Astrocyte of the cerebellum (primary cell): Measurements from ENCODE around the gene ADD2.

Experiments used
- DNase-seq: peaks from one replicate; pipeline ENCODE4 v3.0.0-alpha.2; 2011; ENCODE audit warnings: low read depth
- H3K4me3 ChIP-seq: 2 replicates; pipeline ENCODE4 v1.5.1; 2011; ENCODE audit warnings: mild to moderate bottlenecking, low read depth, low read length, moderate library complexity
- CTCF ChIP-seq: IDR thresholded peaks from 2 replicates; pipeline ENCODE4 v1.5.1; 2012; ENCODE audit warnings: low read length, low read depth, moderate library complexity, mild to moderate bottlenecking; ENCODE audit errors: missing control alignments
- in situ Hi-C: cut with HindIII; loops from 2 replicates; pipeline ENCODE4 v1.10.0; 2017; ENCODE audit warnings: low sequenced_read_pairs

The ADD2 gene

GRCh38 chr2:70767699-70768589 lies at the start of gene ADD2:
ADD2 (minus strand) TSS chr2:70768200; CDS start chr2:70706408, 61,792 bp downstream.
- DNase-seq, result no peak
- peak; percentile 34 for TF ChIP-seq CTCF

GRCh38 chr2:70817284-70817954 lies 49.4 kb upstream of the ADD2 start:
- no peak for TF ChIP-seq CTCF
- H3K4me3 ChIP-seq, result no peak overlapping the region
- in situ Hi-C loops, result no loop called here
- no peak for DNase-seq

More at GRCh38 chr2:70767699-70768589, at the start of gene ADD2:
- peak within 1 kb of the TSS; percentile 46 for H3K4me3 ChIP-seq
- in situ Hi-C loops, result no loop called here

GRCh38 chr2:70816726-70817125 lies 48.7 kb upstream of the ADD2 start:
- H3K4me3 ChIP-seq, result no peak overlapping the region
- no peak for TF ChIP-seq CTCF
- in situ Hi-C loops, result no loop called here
- no peak for DNase-seq

GRCh38 chr2:70808983-70809958 lies 41.3 kb upstream of the ADD2 start:
- no peak overlapping the region for H3K4me3 ChIP-seq
- in situ Hi-C loops, result no loop called here
- TF ChIP-seq CTCF, result no peak
- DNase-seq, result no peak

GRCh38 chr2:70807828-70808118 lies 39.8 kb upstream of the ADD2 start:
- DNase-seq, result no peak
- H3K4me3 ChIP-seq, result no peak overlapping the region
- no peak for TF ChIP-seq CTCF

More at GRCh38 chr2:70807828-70808118, 39.8 kb upstream of the ADD2 start:
- in situ Hi-C loops, result no loop called here
